OCI-LY3 (cell line): ENCODE measurements around the gene S100A12.

Experiments
- CTCF ChIP-seq: fragments of 200-600, 300-600 bp; sonication (generic); IDR thresholded peaks from 2 replicates; pipeline ENCODE4 v1.5.1; 2014; ENCODE audit warnings: antibody characterized with exemption, low read length, low read depth
- EZH2phosphoT487 ChIP-seq: fragments of 200-600 bp; shearing (Covaris generic); IDR thresholded peaks from 2 replicates; pipeline ENCODE4 v1.6.1; 2018; ENCODE audit warnings: antibody characterized with exemption, mixed run types, low read depth

DNA sequence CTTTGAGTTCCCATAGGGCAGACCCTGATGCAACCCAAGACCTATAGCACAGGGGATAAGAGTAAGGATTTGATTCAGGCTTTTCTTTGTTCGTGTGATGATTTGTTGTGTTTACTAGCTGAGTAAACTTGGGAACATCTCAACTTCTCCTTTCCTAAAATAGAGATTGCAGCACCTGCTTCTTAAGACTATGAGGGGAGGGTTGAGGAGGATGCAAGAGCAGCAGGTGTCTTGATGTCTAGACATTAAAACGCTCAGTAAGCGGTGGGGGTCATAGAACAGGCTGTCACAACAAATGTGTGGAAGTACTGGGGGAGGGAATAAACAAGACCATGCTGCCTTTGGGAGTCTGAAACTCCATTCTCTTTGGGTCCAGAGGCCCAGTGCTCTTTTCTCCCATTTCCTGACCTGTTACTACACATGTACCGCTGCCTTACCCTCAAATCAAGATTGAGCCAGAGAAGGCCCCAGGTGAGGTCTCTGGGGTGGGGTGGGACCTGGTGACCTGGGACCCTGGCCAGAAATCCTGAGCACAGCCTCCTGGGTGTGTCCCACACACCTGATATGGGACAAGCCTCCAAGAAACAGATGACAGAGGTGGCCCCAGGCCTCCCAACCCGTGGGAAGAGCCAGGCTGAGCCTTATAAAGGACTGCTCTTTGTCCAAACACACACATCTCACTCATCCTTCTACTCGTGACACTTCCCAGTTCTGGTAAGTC lies 40.6 kb upstream of the S100A12 start, which contains the start of gene S100A7A:
- TF ChIP-seq CTCF (no peak), EZH2phosphoT487 (no peak)
